Measurements from ENCODE around the gene ZNF79.
A peak's percentile ranks its signal among the peaks of the same experiment; 100 is the strongest.
"Not testable (repeated sequence)": the region's sequence is repeated elsewhere in the genome, so short reads cannot be mapped to it uniquely, and the experiment has no call there.

ZNF79 gene

GRCh38 chr9:127458921-127459320, 34.7 kb downstream of the ZNF79 start:
- no peak for DNase-seq

GRCh38 chr9:127463382-127463781, 39.2 kb downstream of the ZNF79 start:
- no peak for DNase-seq

- DNase-seq: no peak
Observed at GRCh38 chr9:127463911-127464310, 39.7 kb downstream of the ZNF79 start.

- not testable (repeated sequence) for DNase-seq
Observed at GRCh38 chr9:127466407-127466917, 42.3 kb downstream of the ZNF79 start.

GRCh38 chr9:127467621-127468020, 43.4 kb downstream of the ZNF79 start:
- DNase-seq: no peak

GRCh38 chr9:127470662-127471061, 46.5 kb downstream of the ZNF79 start:
- no peak for DNase-seq

- no peak for DNase-seq
Observed at GRCh38 chr9:127473501-127473900, 49.3 kb downstream of the ZNF79 start.

GRCh38 chr9:127473932-127474331, 49.8 kb downstream of the ZNF79 start:
- DNase-seq: no peak

- no peak for DNase-seq
Observed at GRCh38 chr9:127474592-127474991, 50.4 kb downstream of the ZNF79 start.

- DNase-seq: no peak
Observed at GRCh38 chr9:127479507-127480081, 55.4 kb downstream of the ZNF79 start.

- DNase-seq: no peak
Observed at GRCh38 chr9:127482662-127483061, 58.5 kb downstream of the ZNF79 start.

GRCh38 chr9:127485995-127486394, 61.8 kb downstream of the ZNF79 start:
- peak; percentile 62 for DNase-seq

- no peak for DNase-seq
Observed at GRCh38 chr9:127488946-127489345, 64.8 kb downstream of the ZNF79 start.

GRCh38 chr9:127489471-127490115, 65.4 kb downstream of the ZNF79 start:
- peak; percentile 79 for DNase-seq

- no peak for DNase-seq
Observed at GRCh38 chr9:127490535-127491230, 66.5 kb downstream of the ZNF79 start.

- DNase-seq: peak; percentile 81
Observed at GRCh38 chr9:127491516-127491915, 67.3 kb downstream of the ZNF79 start.

GRCh38 chr9:127492616-127493015, 68.4 kb downstream of the ZNF79 start:
- no peak for DNase-seq

GRCh38 chr9:127493592-127494303, 69.6 kb downstream of the ZNF79 start:
- DNase-seq: peak; percentile 96

- DNase-seq: peak; percentile 53
Observed at GRCh38 chr9:127494304-127494702, 70.1 kb downstream of the ZNF79 start.

Measured in NCI-H2171 treated with DMSO at 0.1 percent for 48 hours (cell line).